Small intestine (tissue), 7 donors: ENCODE measurements around the gene TLL1. TPM values are rescaled to one million over a fixed set of nuclear protein-coding genes. Genes with fewer than 3 reads are reported as not detected.
A peak's percentile ranks its signal among the peaks of the same experiment; 100 is the strongest.

Experiments
- DNase-seq, 2 donors: peaks; one replicate each; pipeline versions ENCODE4 v3.0.0 to v3.0.0-alpha.2; 2013
- FAIRE-seq: peaks from 2 replicates; lab custom pipeline; 2012; peaks lifted over from hg19 to GRCh38; lab: Jason Lieb, UNC
- H3K27ac ChIP-seq, 3 donors: one replicate each; pipeline ENCODE4 v1.5.1; 2013; ENCODE audit warnings: low read length in 2 of 3, mild to moderate bottlenecking in 2 of 3, control low read depth in 1 of 3, inconsistent platforms in 1 of 3, low read depth in 1 of 3, moderate library complexity in 1 of 3
- H3K27me3 ChIP-seq, 3 donors: one replicate each; pipeline ENCODE4 v1.6.1; 2013; ENCODE audit warnings: low read length in 3 of 3, inconsistent platforms in 1 of 3; ENCODE audit not compliant: control insufficient read depth in 3 of 3, insufficient read depth in 3 of 3
- H3K36me3 ChIP-seq, 3 donors: one replicate each; pipeline ENCODE4 v1.6.1; 2013; ENCODE audit warnings: low read length in 3 of 3, inconsistent platforms in 1 of 3, low read depth in 1 of 3, mild to moderate bottlenecking in 1 of 3, moderate library complexity in 1 of 3; ENCODE audit not compliant: control insufficient read depth in 3 of 3, insufficient read depth in 2 of 3
- H3K4me1 ChIP-seq, 3 donors: one replicate each; pipeline ENCODE4 v1.6.1; 2013; ENCODE audit warnings: low read length in 2 of 3, inconsistent platforms in 1 of 3, low read depth in 1 of 3, mild to moderate bottlenecking in 1 of 3, moderate library complexity in 1 of 3; ENCODE audit not compliant: control insufficient read depth in 3 of 3, insufficient read depth in 2 of 3
- H3K4me3 ChIP-seq, 3 donors: one replicate each; pipeline ENCODE4 v1.5.1; 2013; ENCODE audit warnings: low read length in 3 of 3, control low read depth in 1 of 3, inconsistent platforms in 1 of 3, low read depth in 1 of 3, mild to moderate bottlenecking in 1 of 3, moderate library complexity in 1 of 3
- H3K9me3 ChIP-seq, 2 donors: one replicate each; pipeline ENCODE4 v1.6.1; 2013; ENCODE audit warnings: low read depth in 1 of 2, low read length in 1 of 2; ENCODE audit not compliant: control insufficient read depth in 2 of 2, insufficient read depth in 1 of 2
- WGBS, 3 donors: extraction: QIAGEN DNeasy Blood & Tissue Kit; methylation state at CpG; one replicate each; pipeline ENCODE4 v1.1.7; 2013; 5-methylcytosine and 5-hydroxymethylcytosine counted together
- polyA plus RNA-seq, 4 donors: library from polyadenylated mRNA; stranded (reverse) in 3 of 4; unstranded in 1 of 4; fragments of 200-250 nt in 3 of 4; fragments of 120-200 nt in 1 of 4; gene quantifications; one replicate each; pipeline versions ENCODE4 v1.2.1 to v1.2.3, GENCODE V29; 2013
- donor health status: healthy with polysubstance abuse.
- donor health status: control.
- donor health status: control.
- donor health status: Bipolar disorder and iron deficiency.
- donor health status: healthy.

TLL1 gene
- polyA plus RNA-seq, 4 donors: 1.6 to 3.2 (median 1.9) TPM

DNA sequence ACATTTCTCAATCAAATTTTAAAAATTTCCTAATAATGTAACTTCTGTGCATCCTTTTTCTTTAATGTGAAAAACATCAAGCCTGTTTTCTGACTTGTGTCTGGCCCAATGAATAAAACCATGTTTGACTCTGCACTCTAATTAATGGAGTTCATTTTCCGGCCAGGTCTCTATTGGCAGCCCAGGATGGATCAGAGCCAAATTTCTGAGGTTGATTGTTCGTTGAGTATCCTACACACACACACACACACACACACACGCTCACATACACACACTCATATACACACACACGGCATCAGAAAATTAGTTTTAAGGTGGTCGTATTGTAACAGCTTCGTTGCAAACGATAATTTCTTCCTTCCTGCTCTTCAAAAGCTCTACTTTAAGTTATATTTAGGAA lies 28.9 kb upstream of the TLL1 start:
- Histone ChIP-seq H3K36me3 (no peaks in the 10 kb centered on the region), H3K9me3 (no peaks in the 10 kb centered on the region), H3K4me3 (no peak overlapping the region), H3K4me1 (no peaks in the 10 kb centered on the region), H3K27ac (no peak overlapping the region), H3K27me3 (no peaks in the 10 kb centered on the region)
- 66 to 82% (median 70%) methylated on average over 7 of the region's 7 CpGs for WGBS, 3 donors
- FAIRE-seq (no peak), DNase-seq (no peak)

DNA sequence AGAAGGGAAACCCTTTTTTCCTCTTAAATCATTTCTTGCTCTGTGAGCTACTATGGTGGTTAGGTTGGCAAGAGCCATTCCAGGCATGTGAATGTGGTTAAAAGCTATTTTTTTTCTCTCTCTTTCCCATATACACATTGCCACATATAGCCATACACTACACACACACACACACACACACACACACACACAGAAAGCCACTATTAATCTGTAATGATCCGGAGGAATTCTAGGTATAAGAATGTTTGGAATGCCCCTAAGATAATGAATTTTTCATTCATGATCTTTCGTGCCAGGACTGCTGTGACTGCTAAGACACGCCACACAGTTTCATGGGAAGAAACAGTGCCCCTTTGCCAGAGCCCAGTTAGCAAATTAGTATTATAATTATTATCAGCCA lies 21.8 kb upstream of the TLL1 start:
- Histone ChIP-seq H3K4me3 (no peak overlapping the region), H3K27ac (no peak overlapping the region), H3K9me3 (no peaks in the 10 kb centered on the region), H3K4me1 (no peaks in the 10 kb centered on the region), H3K36me3 (no peaks in the 10 kb centered on the region), H3K27me3 (no peaks in the 10 kb centered on the region)
- no peak for FAIRE-seq
- no peak for DNase-seq
- 79 to 90% (median 86%) methylated on average over 3 of the region's 3 CpGs for WGBS, 3 donors

DNA sequence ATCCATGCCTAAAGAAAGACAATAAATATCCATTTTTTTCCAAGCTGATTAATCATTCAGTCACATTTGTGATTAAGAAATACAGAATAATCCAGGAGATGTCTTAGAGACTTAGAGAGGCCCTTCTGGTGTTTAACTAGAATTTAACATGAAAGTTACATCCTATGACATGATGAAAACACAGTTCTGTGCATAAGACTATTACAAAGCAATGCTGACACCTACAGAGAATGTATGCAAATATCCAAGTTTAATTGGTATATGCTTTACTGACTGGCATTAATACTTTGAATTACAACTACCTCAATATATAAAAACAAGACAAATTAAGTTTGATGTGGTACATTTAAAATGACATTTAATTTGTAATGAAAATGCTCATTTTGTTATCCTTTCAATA lies 17.8 kb upstream of the TLL1 start:
- no peak for DNase-seq
- Histone ChIP-seq H3K27ac (no peak overlapping the region), H3K27me3 (no peaks in the 10 kb centered on the region), H3K9me3 (no peaks in the 10 kb centered on the region), H3K4me1 (no peaks in the 10 kb centered on the region), H3K36me3 (no peaks in the 10 kb centered on the region), H3K4me3 (no peak overlapping the region)
- FAIRE-seq: no peak

GRCh38 chr4:165861363-165861762 lies 11.7 kb upstream of the TLL1 start:
- FAIRE-seq: no peak
- H3K4me1 ChIP-seq: peaks cover 0 to under 1% (median 0%) of the 10 kb centered on the region in 3 donors
- no peaks in the 10 kb centered on the region for H3K36me3 ChIP-seq
- H3K4me3 ChIP-seq: no peak overlapping the region
- no peak for DNase-seq
- no peaks in the 10 kb centered on the region for H3K9me3 ChIP-seq
- no peaks in the 10 kb centered on the region for H3K27me3 ChIP-seq
- H3K27ac ChIP-seq: no peak overlapping the region
- WGBS, 3 donors: 81 to 89% (median 88%) methylated on average over 1 of the region's 1 CpG

- Histone ChIP-seq H3K4me1 (peaks cover 0 to 6% (median 0%) of the 10 kb centered on the region in 3 donors), H3K36me3 (no peaks in the 10 kb centered on the region), H3K27ac (no peak overlapping the region), H3K9me3 (no peaks in the 10 kb centered on the region), H3K27me3 (no peaks in the 10 kb centered on the region), H3K4me3 (no peak overlapping the region)
- 66 to 77% (median 76%) methylated on average over 3 of the region's 3 CpGs for WGBS, 3 donors
- DNase-seq (no peak), FAIRE-seq (no peak)
These were observed 8.8 kb upstream of the TLL1 start for GRCh38 chr4:165864271-165864670.

DNA sequence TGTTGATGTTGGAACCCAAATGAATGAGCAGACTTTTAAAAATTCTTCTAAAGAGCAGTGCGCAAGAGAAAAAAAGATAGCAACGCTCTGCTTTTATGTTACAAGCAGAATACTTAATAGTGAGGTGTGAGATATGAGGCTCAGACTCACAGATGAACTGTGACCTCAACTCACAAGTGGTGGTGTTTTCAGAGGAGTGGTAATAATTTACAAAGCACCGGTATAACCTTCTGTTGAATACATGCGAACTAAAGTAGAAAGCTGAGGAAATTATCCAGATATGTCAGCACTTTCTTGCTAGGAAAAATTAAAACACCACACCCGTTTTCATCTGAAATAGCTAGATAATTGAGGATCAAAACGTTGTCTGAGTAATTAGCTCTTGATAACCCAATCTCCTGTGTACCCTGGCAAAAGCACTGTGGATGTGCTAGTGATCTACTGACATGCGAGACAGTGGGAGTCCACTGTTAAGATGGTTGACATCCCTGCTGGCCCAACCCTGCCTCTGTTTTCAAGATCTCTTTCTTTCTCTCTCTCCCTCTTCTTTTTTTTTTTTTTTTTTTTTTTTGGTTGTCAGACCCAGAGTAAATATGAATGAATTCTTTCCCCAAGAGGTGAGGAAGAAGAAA lies 6.9 kb upstream of the TLL1 start:
- Histone ChIP-seq H3K4me1 (peaks cover 0 to 6% (median 0%) of the 10 kb centered on the region in 3 donors), H3K9me3 (no peaks in the 10 kb centered on the region), H3K27me3 (peaks cover 0 to 2% (median 0%) of the 10 kb centered on the region in 3 donors), H3K27ac (peak overlapping the region in 1 of 3 donors; percentile 59), H3K4me3 (no peak overlapping the region), H3K36me3 (no peaks in the 10 kb centered on the region)
- DNase-seq (peak; percentile 51 to 72), FAIRE-seq (peak; percentile 5)
- WGBS, 3 donors: 21 to 54% (median 30%) methylated on average over 7 of the region's 7 CpGs

GRCh38 chr4:165867961-165868360 lies 5.1 kb upstream of the TLL1 start:
- FAIRE-seq: no peak
- Histone ChIP-seq H3K4me3 (no peak overlapping the region), H3K4me1 (peaks cover 0 to 6% (median 0%) of the 10 kb centered on the region in 3 donors), H3K27me3 (peaks cover 0 to 8% (median 0%) of the 10 kb centered on the region in 3 donors), H3K36me3 (no peaks in the 10 kb centered on the region), H3K9me3 (no peaks in the 10 kb centered on the region), H3K27ac (no peak overlapping the region)
- no peak for DNase-seq

GRCh38 chr4:165873298-165874071 lies 448 bp downstream of the TLL1 start:
- Histone ChIP-seq H3K27ac (peak overlapping the region in 1 of 3 donors; percentile 36), H3K4me1 (peaks cover 0 to 4% (median 0%) of the 10 kb centered on the region in 3 donors), H3K9me3 (no peaks in the 10 kb centered on the region), H3K36me3 (no peaks in the 10 kb centered on the region), H3K4me3 (peak overlapping the region in 2 of 3 donors; percentile 63 to 65), H3K27me3 (peaks cover 0 to 25% (median 4%) of the 10 kb centered on the region in 3 donors)
- WGBS, 3 donors: 0 to 1% (median 1%) methylated on average over 54 to 70 of the region's 70 CpGs
- DNase-seq (peak; percentile 40 to 71), FAIRE-seq (no peak)
